GM18951 (cell line): Measurements from ENCODE around the gene MDC1.
A peak's percentile ranks its signal among the peaks of the same experiment; 100 is the strongest.
"Not testable (repeated sequence)": the region's sequence is repeated elsewhere in the genome, so short reads cannot be mapped to it uniquely, and the experiment has no call there.

Experiments
- POLR2A ChIP-seq: IDR thresholded peaks from 4 replicates; pipeline ENCODE4 v1.6.1; 2011; ENCODE audit warnings: mild to moderate bottlenecking; ENCODE audit not compliant: insufficient read length, insufficient read depth; ENCODE audit errors: extremely low read depth
- in situ Hi-C: fragments of 300-500 bp; cut with MboI; formaldehyde crosslinking; loops from one replicate; pipeline ENCODE4 v1.12.0; 2022; ENCODE audit warnings: low sequenced_read_pairs, mixed read lengths, inconsistent platforms; ENCODE audit not compliant: unreplicated experiment

MDC1 gene

DNA sequence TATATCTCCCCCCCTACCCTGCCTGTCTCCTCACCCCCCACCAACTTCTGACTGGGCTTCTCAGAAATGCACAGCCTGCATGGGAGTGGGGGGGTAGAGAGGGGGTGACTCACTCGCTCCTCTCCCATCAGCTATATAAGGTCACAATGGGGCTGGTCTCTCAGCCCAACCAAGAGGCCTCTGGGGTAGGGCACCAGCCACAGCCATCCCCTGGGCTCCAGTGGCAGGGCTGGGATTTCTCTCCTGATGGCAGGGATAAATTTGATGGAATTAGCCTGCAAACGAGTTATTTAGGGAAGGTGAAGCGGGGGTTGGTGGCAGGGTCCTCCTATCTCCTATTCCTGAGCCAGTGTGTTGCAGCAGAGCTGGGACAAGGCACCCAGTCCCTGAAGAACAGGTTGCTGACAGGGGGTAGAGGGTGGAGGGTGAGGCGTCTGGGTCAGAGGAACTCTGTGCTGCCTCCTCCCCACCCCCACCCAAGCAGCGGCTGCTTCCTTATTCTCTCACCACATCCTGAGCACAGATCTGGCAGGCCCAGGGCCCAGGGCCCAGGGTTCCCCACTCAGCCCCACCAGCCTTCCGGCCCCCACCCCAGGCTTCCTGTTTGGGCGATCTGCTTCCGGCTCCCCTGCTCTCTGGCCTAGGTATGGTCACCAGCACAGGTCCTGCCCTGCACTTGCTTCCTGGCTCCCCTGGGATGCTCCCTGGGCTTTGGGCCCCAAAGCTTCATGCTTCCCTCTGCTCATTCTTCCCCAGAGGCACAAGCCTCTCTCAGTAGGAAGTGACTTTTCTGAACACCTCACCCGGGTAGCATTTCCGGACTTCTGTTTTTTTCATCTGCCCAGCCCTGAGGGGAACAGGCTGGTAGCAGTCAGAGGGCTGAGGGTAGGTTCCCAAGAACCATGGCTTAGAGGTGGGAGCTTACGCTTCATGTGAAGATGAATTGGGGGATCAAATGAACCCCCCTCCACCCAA lies 34.7 kb downstream of the MDC1 start:
- peak; percentile 75 for TF ChIP-seq POLR2A
- in situ Hi-C loops: no loop called here

- in situ Hi-C loops: no loop called here
- no peak for TF ChIP-seq POLR2A
Observed at GRCh38 chr6:30681766-30682142, 35.3 kb downstream of the MDC1 start.

DNA sequence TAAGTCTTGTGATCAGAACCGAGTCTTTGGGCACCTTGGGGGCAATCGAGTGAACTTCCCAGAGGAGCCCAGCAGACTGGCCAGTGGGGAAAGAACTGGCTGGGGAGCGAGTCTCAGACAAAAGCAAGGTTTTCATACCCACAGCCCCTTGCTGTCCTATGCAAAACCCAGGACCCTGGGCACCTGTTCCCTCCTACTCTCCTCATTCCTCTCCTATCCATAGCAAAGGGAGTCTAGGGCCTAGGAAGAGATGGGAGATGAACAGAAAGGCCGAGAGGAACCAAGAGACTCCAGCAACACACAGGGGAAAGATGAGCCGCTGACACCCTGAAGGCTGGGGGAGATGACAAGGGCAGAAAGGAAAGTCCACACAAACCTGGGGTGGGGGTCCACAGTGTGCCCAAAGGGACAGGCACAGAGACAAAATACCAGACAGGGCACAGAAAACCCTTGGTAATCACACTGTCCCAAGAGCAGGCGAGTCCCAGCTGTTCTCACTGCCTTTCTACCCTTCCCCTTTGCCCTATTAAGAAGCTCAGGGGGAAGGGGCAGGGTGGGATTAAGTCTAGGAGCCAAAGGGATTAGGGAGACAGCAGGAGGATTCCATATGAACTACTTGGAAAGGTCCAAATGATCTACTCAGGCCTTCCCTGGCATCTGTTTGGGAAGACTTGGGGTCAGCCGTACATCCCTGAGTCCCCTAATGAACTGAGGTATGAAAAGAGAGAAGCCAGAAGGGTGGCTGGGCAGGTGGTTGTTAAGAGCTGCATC lies 37.1 kb downstream of the MDC1 start:
- in situ Hi-C loops: no loop called here
- no peak for TF ChIP-seq POLR2A

DNA sequence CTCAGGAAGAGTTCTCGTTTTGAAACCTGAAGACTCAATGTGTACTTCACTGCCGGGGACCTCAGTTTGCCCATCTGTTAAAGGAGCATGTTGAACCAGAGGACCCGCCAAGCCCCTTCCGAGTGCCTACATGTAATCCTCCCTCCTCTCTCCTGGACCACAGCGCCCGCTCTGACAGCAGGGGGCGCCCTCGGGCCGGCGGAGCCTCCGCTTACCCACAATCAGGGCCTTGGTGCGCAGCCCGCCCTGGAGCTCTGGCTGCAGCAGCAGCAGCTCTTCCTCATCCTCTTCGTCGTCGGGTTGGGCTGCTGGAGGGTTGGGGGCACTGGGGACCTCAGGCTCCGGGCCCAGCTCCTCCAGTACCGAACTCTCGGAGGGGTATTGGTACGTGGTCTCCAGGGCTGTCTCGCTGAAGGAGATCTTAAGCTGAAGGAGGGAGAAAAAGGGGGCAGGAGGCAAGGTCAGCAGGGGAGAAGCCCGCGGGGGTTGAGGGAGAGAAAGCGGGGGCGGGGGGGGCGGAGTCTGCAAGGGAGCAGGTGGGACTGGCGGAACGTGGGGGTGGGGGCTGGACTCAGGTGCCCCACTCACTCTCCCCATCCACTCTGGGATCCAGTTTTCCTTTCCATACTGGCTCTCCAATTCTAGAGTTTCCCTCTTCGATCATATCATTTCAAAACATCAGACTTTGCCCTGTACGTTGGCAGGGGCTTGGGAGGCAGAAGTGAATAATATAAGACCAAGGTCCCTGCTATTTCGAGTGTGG lies 37.9 kb downstream of the MDC1 start:
- no peak for TF ChIP-seq POLR2A
- in situ Hi-C loops: no loop called here

DNA sequence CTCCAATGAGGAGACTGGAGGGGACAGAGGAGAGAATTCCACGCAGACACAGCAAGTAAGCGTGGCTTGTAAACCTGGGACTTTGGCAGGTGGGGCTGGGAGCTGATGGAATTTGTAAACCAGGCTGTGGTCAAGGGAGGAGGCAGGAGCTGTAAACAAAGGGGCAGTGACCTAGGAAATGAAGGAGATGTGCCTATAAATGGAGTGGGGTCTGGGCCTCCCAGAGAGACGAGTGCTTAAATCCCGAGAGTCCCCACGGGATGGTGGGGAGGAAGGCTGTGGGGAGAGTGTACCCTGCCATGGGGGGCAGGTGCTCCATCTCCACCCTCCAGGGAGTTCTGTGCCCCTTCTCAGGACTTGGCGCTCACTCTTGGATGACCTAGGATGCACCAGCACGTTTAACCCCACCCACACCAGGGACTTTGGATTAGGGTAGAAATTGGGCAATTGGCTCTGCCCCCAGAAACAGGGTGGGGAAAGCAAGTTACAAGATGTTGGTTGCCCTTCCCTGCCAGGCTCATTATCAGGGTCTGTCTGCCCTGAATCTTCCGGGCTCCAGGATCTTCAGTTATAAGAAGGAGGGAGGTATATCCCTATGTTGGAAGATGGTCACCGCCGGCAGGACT lies 40.3 kb downstream of the MDC1 start:
- TF ChIP-seq POLR2A: no peak
- in situ Hi-C loops: no loop called here

GRCh38 chr6:30672445-30673253 lies 44.4 kb downstream of the MDC1 start, which contains the start of gene DHX16:
Gene DHX16, minus strand, starts transcription at chr6:30673006. Its CDS starts 165 bp downstream, at chr6:30672841.
- in situ Hi-C loops: loop anchor here (5.0 kb wide), 1 partner anchor 55 kb away; no protein-coding TSS in a partner anchor
- TF ChIP-seq POLR2A: peak; percentile 83

- no peak for TF ChIP-seq POLR2A
- in situ Hi-C loops: loop anchor here (5.0 kb wide), 1 partner anchor 56 kb away; no protein-coding TSS in a partner anchor
Observed at GRCh38 chr6:30670760-30671527, 46.1 kb downstream of the MDC1 start.

DNA sequence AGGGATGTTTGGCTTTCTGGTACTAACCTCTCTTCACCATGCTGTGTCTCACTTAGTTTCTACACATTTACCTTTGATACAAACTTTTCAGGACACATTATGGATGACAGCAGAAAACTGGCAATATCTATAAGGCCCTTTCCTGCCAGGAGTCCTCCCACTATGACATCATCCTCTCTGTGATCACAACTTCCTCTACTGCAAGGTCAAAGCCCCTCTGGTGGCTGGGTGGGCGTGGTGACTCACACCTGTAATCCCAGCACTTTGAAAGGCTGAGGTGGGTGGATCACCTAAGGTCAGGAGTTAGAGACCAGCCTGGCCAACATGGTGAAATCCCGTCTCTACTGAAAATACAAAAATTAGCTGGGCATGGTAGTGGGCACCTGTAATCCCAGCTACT lies 50.8 kb downstream of the MDC1 start:
- in situ Hi-C loops: not testable (repeated sequence)

DNA sequence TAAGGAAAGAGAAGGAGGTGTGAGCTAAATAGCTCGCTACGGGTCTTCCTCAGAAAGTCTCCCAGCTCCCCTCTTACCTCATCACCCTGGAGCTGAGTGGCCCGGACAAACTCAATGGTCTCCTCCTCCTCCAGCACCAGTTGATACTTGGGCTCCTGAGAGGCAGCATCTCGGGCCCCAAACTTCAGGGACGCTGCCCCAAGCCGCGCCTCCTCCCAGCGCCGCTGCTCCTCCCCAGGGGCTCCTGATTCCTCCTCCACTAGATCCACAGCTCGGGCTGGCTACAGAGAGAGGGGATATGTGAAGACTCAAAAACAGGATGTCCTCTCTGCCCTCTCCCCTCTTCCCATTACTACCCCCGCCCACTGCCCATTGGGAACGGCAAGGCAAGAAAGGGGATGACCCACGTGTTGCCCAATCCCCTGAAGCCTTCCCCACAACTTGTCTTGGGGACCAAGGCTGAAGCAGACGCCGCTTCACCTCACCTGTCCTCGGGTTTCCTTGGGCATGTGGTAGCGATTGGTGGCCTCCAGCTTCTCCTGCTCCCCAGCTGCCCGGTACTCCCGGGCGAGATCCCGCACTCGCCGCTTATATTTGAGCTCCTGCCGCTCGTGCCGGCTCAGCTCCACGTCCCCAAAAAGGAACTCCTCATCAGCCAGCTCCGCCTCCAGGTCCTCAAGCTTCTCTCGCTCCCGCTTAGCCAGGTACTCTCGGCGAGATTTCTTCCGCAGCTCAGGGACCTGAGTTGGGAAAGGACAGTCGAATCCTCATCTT lies 51.9 kb downstream of the MDC1 start:
- in situ Hi-C loops: no loop called here
- TF ChIP-seq POLR2A: no peak

- in situ Hi-C loops: not testable (repeated sequence)
Observed at GRCh38 chr6:30657922-30658321, 59.2 kb downstream of the MDC1 start.

DNA sequence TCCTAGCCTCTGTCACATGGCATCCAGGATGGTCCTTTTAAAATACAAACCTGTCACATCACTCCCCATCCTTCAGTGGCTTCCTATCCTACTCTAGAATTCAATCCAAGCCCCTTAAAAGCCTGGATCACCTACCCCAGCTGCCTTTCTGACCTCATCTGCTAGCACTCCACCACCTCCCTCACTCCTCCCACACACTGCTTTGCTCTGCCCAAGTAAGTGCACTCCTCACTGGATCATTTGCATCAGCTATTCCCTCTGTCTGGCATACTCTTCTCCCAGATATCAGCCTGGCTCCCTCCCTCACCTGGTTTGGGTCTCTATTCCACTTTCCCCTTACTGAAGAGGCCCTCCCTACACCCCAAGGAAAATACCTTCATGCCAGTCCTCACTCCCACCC lies 59.6 kb downstream of the MDC1 start:
- in situ Hi-C loops: no loop called here
- TF ChIP-seq POLR2A: no peak
